ENCODE results near the gene INTS11. TPM values are rescaled to one million over a fixed set of nuclear protein-coding genes. Genes with fewer than 3 reads are reported as not detected.

Gene INTS11
- total RNA-seq, 2 donors from 2014 or later: 108 to 131 TPM

GRCh38 chr1:1262071-1262470, 62.4 kb downstream of the INTS11 start:
- peaks cover 0 to 19% of the 10 kb centered on the region in 2 donors for H3K36me3 Mint-ChIP-seq (ENCODE audit: insufficient read depth in 2 of 2)
- no peak overlapping the region for H3K27ac Mint-ChIP-seq
- peaks cover 7% of the 10 kb centered on the region for H3K4me1 Mint-ChIP-seq (ENCODE audit: low read depth)
- no peaks in the 10 kb centered on the region for H3K9me3 Mint-ChIP-seq
- no peak overlapping the region for H3K4me3 Mint-ChIP-seq
- no peak for ATAC-seq (replicated peaks in 1 of 2)
- no peak for DNase-seq
- no peaks in the 10 kb centered on the region for H3K27me3 Mint-ChIP-seq (ENCODE audit: low read depth)

Other genes starting within 250 kb of the INTS11 start
- 10 to 100 TPM; 18.0 to 18.6 TPM for gene C1orf159, start 208.6 kb downstream of the INTS11 start, total RNA-seq
- gene TTLL10, start 150.8 kb downstream of the INTS11 start, total RNA-seq: under 1 TPM in 1 of 2 donors, not detected in 1; 0.36 TPM
- gene TNFRSF18, start 118.1 kb downstream of the INTS11 start, total RNA-seq: 100 to 1,000 TPM; 245 to 324 TPM
- 100 to 1,000 TPM; 268 to 588 TPM for gene TNFRSF4, start 110.5 kb downstream of the INTS11 start, total RNA-seq
- gene SDF4, start 92.7 kb downstream of the INTS11 start, total RNA-seq: 100 to 1,000 TPM; 188 to 348 TPM
- gene B3GALT6, start 92.4 kb downstream of the INTS11 start, total RNA-seq: 10 to 100 TPM; 13.1 to 13.6 TPM
- gene C1QTNF12, start 77.9 kb downstream of the INTS11 start, total RNA-seq: 10 to 100 TPM in 1 of 2 donors, 1 to 10 TPM in 1; 8.1 to 14.2 TPM
- 10 to 100 TPM; 63.5 to 77.8 TPM for gene UBE2J2, start 50.8 kb downstream of the INTS11 start, total RNA-seq
- gene SCNN1D, start 44.2 kb downstream of the INTS11 start, total RNA-seq: 10 to 100 TPM in 1 of 2 donors, 1 to 10 TPM in 1; 5.6 to 13.0 TPM
- 10 to 100 TPM; 28.6 to 37.9 TPM for gene ACAP3, start 16.7 kb downstream of the INTS11 start, total RNA-seq
- 10 to 100 TPM; 11.0 to 11.9 TPM for gene PUSL1, start 16.1 kb downstream of the INTS11 start, total RNA-seq
- 10 to 100 TPM; 18.0 to 22.8 TPM for gene CPTP, start 142 bp upstream of the INTS11 start, total RNA-seq
- under 1 TPM; 0.91 to 0.95 TPM for gene TAS1R3, start 6.6 kb upstream of the INTS11 start, total RNA-seq
- 10 to 100 TPM; 46.6 to 52.2 TPM for gene DVL1, start 24.8 kb upstream of the INTS11 start, total RNA-seq
- gene MXRA8, start 33.9 kb upstream of the INTS11 start, total RNA-seq: 1 to 10 TPM; 1.6 to 3.0 TPM
- 10 to 100 TPM; 92.4 to 97.7 TPM for gene AURKAIP1, start 50.5 kb upstream of the INTS11 start, total RNA-seq
- gene CCNL2, start 74.7 kb upstream of the INTS11 start, total RNA-seq: 100 to 1,000 TPM; 166 to 180 TPM
- 10 to 100 TPM; 74.9 to 77.5 TPM for gene MRPL20, start 82.6 kb upstream of the INTS11 start, total RNA-seq
- under 1 TPM in 1 of 2 donors, not detected in 1; 0.17 TPM for gene ANKRD65, start 96.6 kb upstream of the INTS11 start, total RNA-seq
- gene VWA1, start 111.0 kb upstream of the INTS11 start, total RNA-seq: 1 to 10 TPM in 1 of 2 donors, under 1 TPM in 1; 0.94 to 1.4 TPM
- 1 to 10 TPM; 2.8 to 3.7 TPM for gene ATAD3C, start 125.0 kb upstream of the INTS11 start, total RNA-seq
- gene ATAD3B, start 147.1 kb upstream of the INTS11 start, total RNA-seq: 10 to 100 TPM; 20.6 to 25.3 TPM
- gene ATAD3A, start 187.5 kb upstream of the INTS11 start, total RNA-seq: 10 to 100 TPM; 24.9 to 34.2 TPM
- 1 to 10 TPM; 1.0 to 1.3 TPM for gene TMEM240, start 216.0 kb upstream of the INTS11 start, total RNA-seq